AG20443 (cell line): ENCODE data around the gene SLC17A5.
"Not testable (repeated sequence)": the region's sequence is repeated elsewhere in the genome, so short reads cannot be mapped to it uniquely, and the experiment has no call there.

Experiments used
- DNase-seq: peaks from one replicate; pipeline ENCODE4 v3.0.0; 2012; ENCODE audit warnings: low spot score, mixed read lengths

SLC17A5 gene

GRCh38 chr6:73566486-73566871 is 87.3 kb downstream of the SLC17A5 start:
- DNase-seq: not testable (repeated sequence)

DNA sequence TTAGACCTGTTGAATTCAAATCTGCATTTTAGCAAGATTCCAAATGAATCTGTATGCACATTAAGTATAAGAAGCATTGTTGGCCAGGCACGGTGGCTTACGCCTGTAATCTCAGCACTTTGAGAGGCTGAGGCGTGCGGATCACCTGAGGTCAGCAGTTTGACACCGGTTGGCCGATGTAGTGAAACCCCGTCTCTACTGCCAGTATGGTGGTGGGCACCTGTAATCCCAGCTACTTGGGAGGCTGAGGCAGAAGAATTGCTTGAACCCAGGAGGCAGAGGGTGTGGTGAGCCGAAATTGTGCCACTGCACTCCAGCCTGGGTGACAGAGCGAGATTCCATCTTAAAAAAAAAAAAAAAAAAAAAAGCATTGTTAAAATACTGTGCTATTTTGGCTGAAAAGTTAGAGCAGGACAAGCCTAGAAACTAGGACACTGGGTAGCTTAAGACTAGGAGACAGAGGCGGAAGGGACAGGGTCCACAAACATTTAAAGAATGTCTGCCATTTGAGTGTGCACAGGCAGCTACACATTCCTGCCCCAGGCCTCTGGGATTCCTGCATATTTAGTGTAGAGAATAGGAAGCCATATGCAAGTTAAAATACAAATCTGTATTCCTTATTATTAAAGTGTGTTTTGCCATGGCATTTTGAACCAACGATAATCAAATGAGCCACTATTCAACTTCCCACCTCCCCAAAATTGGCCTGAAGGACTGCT is 87.9 kb downstream of the SLC17A5 start:
- DNase-seq: no peak

- no peak for DNase-seq
Observed at GRCh38 chr6:73564578-73565345, 89.0 kb downstream of the SLC17A5 start.

DNA sequence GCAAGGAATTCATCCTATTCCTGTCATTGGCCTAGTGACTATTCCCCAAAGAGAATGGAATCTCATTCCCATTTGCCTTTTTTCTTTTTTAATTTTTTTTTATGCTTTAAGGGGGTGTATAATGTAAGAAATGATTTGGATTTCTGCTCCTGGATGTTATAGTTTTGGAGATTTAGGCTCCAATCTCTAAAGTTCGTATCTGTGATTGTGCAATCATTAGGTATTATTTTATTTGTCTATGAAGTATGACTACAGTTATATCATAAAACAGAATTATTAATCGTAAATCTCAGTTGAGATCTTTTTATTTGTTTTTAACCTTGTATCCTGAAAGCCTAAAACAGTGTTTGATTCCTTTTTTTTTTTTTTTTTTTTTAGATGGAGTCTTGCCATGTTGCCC is 91.2 kb downstream of the SLC17A5 start:
- DNase-seq: no peak

DNA sequence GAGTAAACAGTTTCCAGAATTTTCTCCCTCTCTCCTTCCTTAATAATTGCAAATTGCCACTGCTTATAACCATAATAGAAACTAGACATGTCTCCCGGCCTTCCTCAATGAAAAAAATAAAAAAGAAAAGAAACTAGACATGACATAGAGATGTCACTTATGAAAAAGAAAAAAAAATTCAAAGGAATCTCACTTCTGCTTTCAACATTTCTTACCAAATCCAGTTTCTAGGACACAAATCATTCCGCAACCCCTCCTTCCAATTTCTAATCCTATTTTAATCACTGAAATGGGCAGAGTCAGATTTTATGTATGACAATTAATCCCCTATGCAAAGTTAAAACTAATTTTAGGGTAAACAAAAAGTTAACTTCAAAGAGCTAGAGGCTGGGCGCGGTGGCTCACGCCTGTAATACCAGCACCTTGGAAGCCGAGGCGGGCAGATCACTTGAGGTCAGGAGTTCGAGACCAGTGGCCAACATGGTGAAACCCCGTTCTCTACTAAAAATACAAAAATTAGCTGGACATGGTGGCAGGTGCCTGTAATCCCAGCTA is 92.9 kb downstream of the SLC17A5 start:
- DNase-seq: no peak

GRCh38 chr6:73560182-73560732 is 93.5 kb downstream of the SLC17A5 start:
- DNase-seq: no peak

- DNase-seq: not testable (repeated sequence)
Observed at GRCh38 chr6:73559399-73559794, 94.4 kb downstream of the SLC17A5 start.

DNA sequence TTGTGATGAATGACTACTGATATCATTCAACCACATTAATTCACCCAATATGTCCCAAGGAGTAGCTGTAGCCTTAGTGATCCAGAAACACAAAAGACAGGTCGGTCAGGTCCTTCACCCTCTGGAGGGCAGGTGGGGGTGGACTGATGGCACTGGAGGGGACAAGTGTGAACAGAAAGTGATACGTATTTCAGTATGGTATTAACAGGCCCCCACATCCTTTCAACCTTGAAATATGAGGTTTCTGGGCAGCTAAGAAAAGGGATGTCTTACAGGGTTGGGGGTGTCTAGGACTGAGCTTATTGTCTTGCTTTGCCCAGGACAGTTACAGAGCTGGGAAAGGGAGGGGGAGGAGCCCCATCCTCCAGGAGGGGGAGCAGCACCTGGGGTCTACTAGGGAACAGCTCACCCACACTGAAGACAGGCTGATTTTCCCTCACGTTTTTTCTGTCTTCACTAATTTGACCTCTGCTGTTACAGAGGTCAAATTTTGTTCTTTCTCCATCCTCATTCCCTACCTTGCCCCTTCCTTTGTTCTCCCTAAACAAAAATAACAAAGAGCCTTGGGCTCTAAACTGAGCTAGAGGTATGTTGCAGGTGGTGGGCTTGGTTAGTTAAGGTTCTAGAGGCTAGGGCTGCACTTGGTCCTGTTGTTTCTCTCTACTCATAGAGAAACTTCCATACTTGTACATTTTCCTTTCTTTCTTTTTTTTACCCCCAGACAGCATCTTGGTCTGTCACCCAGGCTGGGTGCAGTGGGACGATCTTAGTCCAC is 95.0 kb downstream of the SLC17A5 start:
- DNase-seq: no peak

- DNase-seq: no peak
Observed at GRCh38 chr6:73556836-73557235, 97.0 kb downstream of the SLC17A5 start.

DNA sequence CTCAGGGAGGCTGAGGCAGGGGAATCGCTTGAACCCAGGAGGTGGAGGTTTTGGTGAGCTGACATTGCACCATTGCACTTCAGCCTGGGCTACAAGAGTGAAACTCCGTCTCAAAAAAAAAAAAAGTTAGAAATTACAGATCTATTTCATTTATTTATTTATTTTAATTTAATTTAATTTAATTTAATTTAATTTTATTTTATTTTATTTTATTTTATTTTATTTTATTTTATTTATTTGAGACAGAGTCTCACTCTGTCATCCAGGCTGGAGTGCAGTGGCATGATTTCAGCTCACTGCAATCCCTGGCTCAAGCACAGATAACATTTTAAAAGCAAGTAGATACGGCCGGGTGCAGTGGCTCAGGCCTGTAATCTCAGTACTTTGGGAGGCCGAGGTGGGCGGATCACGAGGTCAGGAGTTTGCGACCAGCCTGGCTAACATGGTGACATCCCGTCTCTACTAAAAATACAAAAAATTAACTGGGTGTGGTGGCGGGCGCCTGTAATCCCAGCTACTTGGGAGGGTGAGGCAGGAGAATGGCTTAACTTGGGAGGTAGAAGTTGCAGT is 98.3 kb downstream of the SLC17A5 start:
- DNase-seq: not testable (repeated sequence)

DNA sequence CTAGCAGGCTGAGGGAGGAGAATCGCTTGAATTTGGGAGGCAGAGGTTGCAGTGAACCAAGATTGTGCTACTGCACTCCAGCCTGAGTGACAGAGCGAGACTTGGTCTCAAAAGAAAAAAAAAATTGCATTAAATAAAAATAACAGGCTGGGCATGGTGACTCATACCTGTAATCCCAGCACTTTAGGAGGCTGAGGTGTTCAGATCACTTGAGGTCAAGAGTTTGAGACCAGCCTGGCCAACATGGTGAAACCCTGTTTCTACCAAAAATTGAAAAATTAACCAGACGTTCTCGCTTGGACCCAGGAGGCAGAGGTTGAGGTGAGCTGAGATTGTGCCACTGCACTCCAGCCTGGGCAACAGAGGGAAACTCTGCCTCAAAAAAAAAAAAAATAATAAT is 102.7 kb downstream of the SLC17A5 start:
- not testable (repeated sequence) for DNase-seq

DNA sequence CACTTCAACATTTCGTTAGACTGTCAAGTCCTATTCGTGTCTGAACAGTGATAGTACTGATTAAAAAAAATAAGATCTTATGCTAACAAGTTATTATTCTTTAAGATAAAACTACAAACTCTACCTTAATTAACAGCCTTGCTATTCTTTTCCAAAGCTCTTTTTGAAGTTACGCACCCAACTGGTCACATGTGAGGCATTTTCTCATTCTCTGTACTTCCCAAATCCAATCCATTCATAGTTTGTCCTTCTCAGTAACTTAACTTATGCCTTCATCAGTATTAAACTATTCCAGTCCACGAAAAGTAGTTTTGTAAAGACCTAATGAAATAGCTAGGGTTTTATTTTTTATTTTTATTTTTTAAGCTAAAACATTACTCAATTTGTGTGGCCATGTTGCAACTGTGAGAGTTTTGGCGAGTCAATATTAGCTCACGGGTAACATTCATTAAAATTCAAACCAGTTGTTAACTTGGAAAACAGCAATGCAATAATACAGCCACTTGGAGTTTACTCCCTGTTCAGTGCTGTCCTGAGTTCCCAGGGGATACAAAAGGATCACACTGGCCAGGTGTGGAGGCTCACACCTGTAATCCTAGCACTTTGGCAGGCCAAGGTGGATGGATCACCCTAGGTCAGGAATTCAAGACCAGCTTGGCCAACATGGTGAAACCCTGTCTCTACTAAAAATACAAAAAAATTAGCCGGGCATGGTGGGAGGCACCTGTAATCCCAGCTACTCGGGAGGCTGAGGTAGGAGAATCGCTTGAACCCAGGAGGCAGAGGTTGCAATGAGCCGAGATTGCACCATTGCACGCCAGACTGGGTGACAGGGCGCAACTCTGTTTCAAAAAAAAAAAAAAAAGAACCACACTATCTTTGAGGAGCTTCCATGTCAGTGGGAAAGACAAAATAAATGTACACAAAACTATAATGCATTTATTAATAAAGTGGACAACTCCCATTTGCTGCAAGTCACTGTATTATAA is 105.0 kb downstream of the SLC17A5 start:
- DNase-seq: no peak

GRCh38 chr6:73547036-73547435 is 106.8 kb downstream of the SLC17A5 start:
- DNase-seq: no peak
